ENCODE measurements around the gene MICALL2. TPM values are rescaled to one million over a fixed set of nuclear protein-coding genes. Genes with fewer than 3 reads are reported as not detected.
A peak's percentile ranks its signal among the peaks of the same experiment; 100 is the strongest.

The MICALL2 gene
- total and polyA plus RNA-seq, 7 experiments from 2014 or later: 0.37 to 5.0 (median 2.3) TPM

- intact Hi-C loops (cut with micrococcal nuclease): no loop called here
- H3K4me3 Mint-ChIP-seq: no peak overlapping the region
- no peak overlapping the region for H3K27ac Mint-ChIP-seq
- Histone ChIP-seq H3K27me3 (ENCODE audit: control insufficient read depth in 2 of 2, insufficient read depth in 2 of 2, low read length in 2 of 2) (no peaks in the 10 kb centered on the region), H3K4me1 (ENCODE audit: control insufficient read depth in 2 of 2, insufficient read depth in 2 of 2, low read length in 2 of 2) (no peaks in the 10 kb centered on the region), H3K9me3 (ENCODE audit: control insufficient read depth in 2 of 3, low read length in 3 of 3) (no peaks in the 10 kb centered on the region), H3K4me3 (ENCODE audit: low read length) (no peak overlapping the region), H3K36me3 (ENCODE audit: control insufficient read depth in 2 of 3, insufficient read depth in 3 of 3, low read length in 3 of 3) (no peaks in the 10 kb centered on the region), H3K27ac (ENCODE audit: low read depth, low read length) (no peak overlapping the region)
- no peaks in the 10 kb centered on the region for H3K9me3 Mint-ChIP-seq
- POLR2A ChIA-PET: no interaction called here
- DNase-seq (no peak), ATAC-seq (no peak)
- peaks cover 0 to 20% (median 12%) of the 10 kb centered on the region in 5 donors for H3K27me3 Mint-ChIP-seq
- no peaks in the 10 kb centered on the region for H3K36me3 Mint-ChIP-seq
- CTCF ChIA-PET: no interaction called here
- H3K4me1 Mint-ChIP-seq: peaks cover 0 to 4% (median 0%) of the 10 kb centered on the region in 7 donors
Observed at GRCh38 chr7:1426474-1426873, 32.8 kb downstream of the MICALL2 start.

- no peak for ATAC-seq
- CTCF ChIA-PET: interaction anchor here (0.7 kb wide), 1 partner anchor 18 kb away, joined by 3 read pairs; no protein-coding TSS in a partner anchor
Observed at GRCh38 chr7:1425292-1426136, 33.8 kb downstream of the MICALL2 start.

GRCh38 chr7:1424041-1424440 is 35.2 kb downstream of the MICALL2 start:
- DNase-seq: no peak
- no peak overlapping the region for H3K27ac ChIP-seq (ENCODE audit: low read depth, low read length)
- Mint-ChIP-seq H3K27me3 (peaks cover 0 to 23% (median 12%) of the 10 kb centered on the region in 5 donors), H3K36me3 (no peaks in the 10 kb centered on the region), H3K27ac (no peak overlapping the region), H3K4me3 (no peak overlapping the region), H3K9me3 (no peaks in the 10 kb centered on the region), H3K4me1 (peaks cover 0 to 5% (median 0%) of the 10 kb centered on the region in 7 donors)
- ATAC-seq: no peak
- H3K36me3 ChIP-seq (ENCODE audit: control insufficient read depth in 2 of 3, insufficient read depth in 3 of 3, low read length in 3 of 3): no peaks in the 10 kb centered on the region
- no peaks in the 10 kb centered on the region for H3K4me1 ChIP-seq (ENCODE audit: control insufficient read depth in 2 of 2, insufficient read depth in 2 of 2, low read length in 2 of 2)
- no peaks in the 10 kb centered on the region for H3K9me3 ChIP-seq (ENCODE audit: control insufficient read depth in 2 of 3, low read length in 3 of 3)
- H3K27me3 ChIP-seq (ENCODE audit: control insufficient read depth in 2 of 2, insufficient read depth in 2 of 2, low read length in 2 of 2): no peaks in the 10 kb centered on the region
- intact Hi-C loops (cut with micrococcal nuclease): no loop called here
- ChIA-PET CTCF (no interaction called here), POLR2A (no interaction called here)
- no peak overlapping the region for H3K4me3 ChIP-seq (ENCODE audit: low read length)

More at GRCh38 chr7:1425292-1426136, 33.8 kb downstream of the MICALL2 start:
- Mint-ChIP-seq H3K9me3 (no peaks in the 10 kb centered on the region), H3K4me3 (no peak overlapping the region), H3K4me1 (peaks cover 0 to 4% (median 0%) of the 10 kb centered on the region in 7 donors), H3K27me3 (peaks cover 0 to 20% (median 12%) of the 10 kb centered on the region in 5 donors), H3K36me3 (no peaks in the 10 kb centered on the region), H3K27ac (no peak overlapping the region)
- Histone ChIP-seq H3K27ac (ENCODE audit: low read depth, low read length) (no peak overlapping the region), H3K27me3 (ENCODE audit: control insufficient read depth in 2 of 2, insufficient read depth in 2 of 2, low read length in 2 of 2) (no peaks in the 10 kb centered on the region), H3K4me1 (ENCODE audit: control insufficient read depth in 2 of 2, insufficient read depth in 2 of 2, low read length in 2 of 2) (no peaks in the 10 kb centered on the region), H3K9me3 (ENCODE audit: control insufficient read depth in 2 of 3, low read length in 3 of 3) (no peaks in the 10 kb centered on the region), H3K4me3 (ENCODE audit: low read length) (no peak overlapping the region), H3K36me3 (ENCODE audit: control insufficient read depth in 2 of 3, insufficient read depth in 3 of 3, low read length in 3 of 3) (no peaks in the 10 kb centered on the region)
- intact Hi-C loops (cut with micrococcal nuclease): no loop called here
- POLR2A ChIA-PET: no interaction called here
- no peak for DNase-seq

GRCh38 chr7:1423264-1423811 is 35.9 kb downstream of the MICALL2 start:
- ChIA-PET CTCF (no interaction called here), POLR2A (no interaction called here)
- no peak overlapping the region for H3K27ac ChIP-seq (ENCODE audit: low read depth, low read length)
- Mint-ChIP-seq H3K4me1 (peaks cover under 1 to 8% (median 3%) of the 10 kb centered on the region in 7 donors), H3K27me3 (peaks cover 0 to 23% (median 12%) of the 10 kb centered on the region in 5 donors), H3K27ac (peak overlapping the region in 1 of 9 donors; percentile 10), H3K9me3 (no peaks in the 10 kb centered on the region), H3K36me3 (no peaks in the 10 kb centered on the region), H3K4me3 (no peak overlapping the region)
- no peaks in the 10 kb centered on the region for H3K36me3 ChIP-seq (ENCODE audit: control insufficient read depth in 2 of 3, insufficient read depth in 3 of 3, low read length in 3 of 3)
- DNase-seq (no peak), ATAC-seq (no peak)
- no peak overlapping the region for H3K4me3 ChIP-seq (ENCODE audit: low read length)
- intact Hi-C loops (cut with micrococcal nuclease): no loop called here
- H3K9me3 ChIP-seq (ENCODE audit: control insufficient read depth in 2 of 3, low read length in 3 of 3): no peaks in the 10 kb centered on the region
- no peaks in the 10 kb centered on the region for H3K27me3 ChIP-seq (ENCODE audit: control insufficient read depth in 2 of 2, insufficient read depth in 2 of 2, low read length in 2 of 2)
- no peaks in the 10 kb centered on the region for H3K4me1 ChIP-seq (ENCODE audit: control insufficient read depth in 2 of 2, insufficient read depth in 2 of 2, low read length in 2 of 2)

DNA sequence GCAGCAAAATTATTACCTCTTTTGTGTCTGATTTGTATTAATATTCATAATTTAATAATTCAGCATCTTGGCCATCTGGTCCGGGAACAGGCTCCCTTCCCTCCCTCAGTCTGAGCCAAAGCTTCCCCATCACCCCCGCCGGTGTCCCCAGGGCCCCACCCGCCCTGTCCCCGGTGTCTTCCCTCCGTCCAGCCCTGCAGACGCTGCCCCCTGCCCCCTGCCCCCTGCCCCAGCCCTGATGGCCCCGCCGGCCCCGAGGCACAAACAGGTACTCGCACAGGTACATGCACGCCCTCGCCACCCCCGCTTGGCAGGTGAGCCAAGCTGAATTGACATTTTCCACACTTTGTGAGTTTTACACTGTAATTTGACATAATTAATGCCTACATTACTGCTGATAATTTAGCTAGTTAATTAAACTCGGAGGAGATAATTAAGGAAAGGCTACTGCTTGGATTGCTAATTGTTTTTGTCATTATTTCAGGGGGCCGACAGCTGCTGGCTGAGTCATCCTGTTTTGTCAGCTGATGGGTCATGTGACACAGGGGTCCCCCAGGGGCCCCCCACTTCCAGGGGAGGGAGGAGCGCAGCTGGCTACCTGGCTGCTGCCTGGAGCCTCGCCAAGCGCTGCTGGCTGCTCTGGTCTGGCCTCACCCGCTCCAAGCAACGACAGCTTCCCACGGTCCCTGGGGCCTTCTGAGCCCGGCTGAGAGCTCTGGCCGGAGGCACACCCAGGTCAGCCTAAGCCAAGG is 36.6 kb downstream of the MICALL2 start:
- H3K36me3 Mint-ChIP-seq: no peaks in the 10 kb centered on the region
- POLR2A ChIA-PET: no interaction called here

DNA sequence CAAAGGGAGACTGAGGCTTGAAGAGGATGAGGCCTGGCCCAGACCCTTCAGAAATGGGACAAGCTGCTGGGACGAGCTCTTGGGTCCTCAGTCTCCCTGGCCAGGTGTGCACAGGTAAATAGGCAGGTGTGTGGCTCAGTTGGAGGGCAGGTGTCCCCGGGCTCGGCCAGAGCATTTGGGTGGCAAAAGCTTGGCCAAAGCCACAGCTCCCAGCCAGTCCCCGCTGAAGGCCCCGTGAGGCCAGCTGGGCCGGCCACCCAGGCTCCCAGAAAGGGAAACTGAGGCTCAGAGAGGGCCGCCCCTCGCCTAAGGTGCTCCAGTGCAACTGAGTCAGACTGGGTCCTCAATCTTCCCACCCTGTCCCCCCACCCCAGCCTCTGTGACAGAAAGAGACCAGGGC is 37.3 kb downstream of the MICALL2 start:
- peaks cover 5 to 7% of the 10 kb centered on the region in 2 donors for H3K4me1 ChIP-seq (ENCODE audit: control insufficient read depth in 2 of 2, insufficient read depth in 2 of 2, low read length in 2 of 2)
- no peak for ATAC-seq
- no peak for DNase-seq
- ChIA-PET CTCF (no interaction called here), POLR2A (no interaction called here)
- Mint-ChIP-seq H3K4me3 (no peak overlapping the region), H3K36me3 (no peaks in the 10 kb centered on the region), H3K27ac (no peak overlapping the region), H3K9me3 (peaks cover 0 to 2% (median 0%) of the 10 kb centered on the region in 11 donors), H3K27me3 (peaks cover 0 to 23% (median 12%) of the 10 kb centered on the region in 5 donors), H3K4me1 (peaks cover 12 to 20% (median 14%) of the 10 kb centered on the region in 7 donors)
- intact Hi-C loops (cut with micrococcal nuclease): no loop called here
- no peaks in the 10 kb centered on the region for H3K36me3 ChIP-seq (ENCODE audit: control insufficient read depth in 2 of 3, insufficient read depth in 3 of 3, low read length in 3 of 3)
- H3K9me3 ChIP-seq (ENCODE audit: control insufficient read depth in 2 of 3, low read length in 3 of 3): no peaks in the 10 kb centered on the region
- H3K4me3 ChIP-seq (ENCODE audit: low read length): no peak overlapping the region
- no peak overlapping the region for H3K27ac ChIP-seq (ENCODE audit: low read depth, low read length)
- no peaks in the 10 kb centered on the region for H3K27me3 ChIP-seq (ENCODE audit: control insufficient read depth in 2 of 2, insufficient read depth in 2 of 2, low read length in 2 of 2)

More for the DNA sequence above, 36.6 kb downstream of the MICALL2 start:
- no peaks in the 10 kb centered on the region for H3K9me3 Mint-ChIP-seq
- no peak overlapping the region for H3K4me3 Mint-ChIP-seq
- H3K27ac Mint-ChIP-seq: no peak overlapping the region
- Histone ChIP-seq H3K9me3 (ENCODE audit: control insufficient read depth in 2 of 3, low read length in 3 of 3) (no peaks in the 10 kb centered on the region), H3K27me3 (ENCODE audit: control insufficient read depth in 2 of 2, insufficient read depth in 2 of 2, low read length in 2 of 2) (no peaks in the 10 kb centered on the region), H3K4me3 (ENCODE audit: low read length) (no peak overlapping the region), H3K27ac (ENCODE audit: low read depth, low read length) (no peak overlapping the region), H3K4me1 (ENCODE audit: control insufficient read depth in 2 of 2, insufficient read depth in 2 of 2, low read length in 2 of 2) (peaks cover 0 to 6% of the 10 kb centered on the region in 2 donors), H3K36me3 (ENCODE audit: control insufficient read depth in 2 of 3, insufficient read depth in 3 of 3, low read length in 3 of 3) (no peaks in the 10 kb centered on the region)
- H3K27me3 Mint-ChIP-seq: peaks cover 0 to 23% (median 12%) of the 10 kb centered on the region in 5 donors
- intact Hi-C loops (cut with micrococcal nuclease): no loop called here
- no peak for ATAC-seq
- no peak for DNase-seq
- CTCF ChIA-PET: no interaction called here
- H3K4me1 Mint-ChIP-seq: peaks cover 6 to 14% (median 8%) of the 10 kb centered on the region in 7 donors
